ENCODE data around the gene DRC1.

Gene DRC1

GRCh38 chr2:26454561-26455001, 52.9 kb downstream of the DRC1 start:
- Histone ChIP-seq H3K4me2 (no peak overlapping the region), H3K9ac (no peak overlapping the region), H3K9me3 (no peaks in the 10 kb centered on the region), H3K27me3 (no peaks in the 10 kb centered on the region), H3K27ac (no peak overlapping the region), H3K4me1 (peaks cover 34% of the 10 kb centered on the region), H3K4me3 (no peak overlapping the region), H4K20me1 (no peaks in the 10 kb centered on the region), H3K36me3 (no peaks in the 10 kb centered on the region)
- TF ChIP-seq Cebpa-rat (IDR thresholded peaks at IDR 0.05), result no peak

GRCh38 chr2:26455037-26455669, 53.4 kb downstream of the DRC1 start:
- Histone ChIP-seq H3K27me3 (no peaks in the 10 kb centered on the region), H3K9me3 (no peaks in the 10 kb centered on the region), H3K4me1 (peaks cover 34% of the 10 kb centered on the region), H3K4me2 (peak overlapping the region; percentile 59), H3K27ac (peak overlapping the region; percentile 42; the same call in 1 of the 2 replicates), H4K20me1 (no peaks in the 10 kb centered on the region), H3K9ac (0 out of 2 replicates have a peak overlapping the region, but pooled peaks have one; percentile 9), H3K36me3 (no peaks in the 10 kb centered on the region), H3K4me3 (no peak overlapping the region)
- no peak for TF ChIP-seq Cebpa-rat (IDR thresholded peaks at IDR 0.05)

GRCh38 chr2:26455670-26456439, 54.1 kb downstream of the DRC1 start:
- Histone ChIP-seq H3K36me3 (no peaks in the 10 kb centered on the region), H3K9ac (0 out of 2 replicates have a peak overlapping the region, but pooled peaks have one; percentile 9), H3K4me3 (no peak overlapping the region), H3K27me3 (no peaks in the 10 kb centered on the region), H3K9me3 (no peaks in the 10 kb centered on the region), H3K4me2 (peak overlapping the region; percentile 59), H3K27ac (peak overlapping the region; percentile 42; the same call in 1 of the 2 replicates), H4K20me1 (no peaks in the 10 kb centered on the region), H3K4me1 (peaks cover 34% of the 10 kb centered on the region)
- TF ChIP-seq Cebpa-rat (IDR thresholded peaks at IDR 0.05), result no peak

DNA sequence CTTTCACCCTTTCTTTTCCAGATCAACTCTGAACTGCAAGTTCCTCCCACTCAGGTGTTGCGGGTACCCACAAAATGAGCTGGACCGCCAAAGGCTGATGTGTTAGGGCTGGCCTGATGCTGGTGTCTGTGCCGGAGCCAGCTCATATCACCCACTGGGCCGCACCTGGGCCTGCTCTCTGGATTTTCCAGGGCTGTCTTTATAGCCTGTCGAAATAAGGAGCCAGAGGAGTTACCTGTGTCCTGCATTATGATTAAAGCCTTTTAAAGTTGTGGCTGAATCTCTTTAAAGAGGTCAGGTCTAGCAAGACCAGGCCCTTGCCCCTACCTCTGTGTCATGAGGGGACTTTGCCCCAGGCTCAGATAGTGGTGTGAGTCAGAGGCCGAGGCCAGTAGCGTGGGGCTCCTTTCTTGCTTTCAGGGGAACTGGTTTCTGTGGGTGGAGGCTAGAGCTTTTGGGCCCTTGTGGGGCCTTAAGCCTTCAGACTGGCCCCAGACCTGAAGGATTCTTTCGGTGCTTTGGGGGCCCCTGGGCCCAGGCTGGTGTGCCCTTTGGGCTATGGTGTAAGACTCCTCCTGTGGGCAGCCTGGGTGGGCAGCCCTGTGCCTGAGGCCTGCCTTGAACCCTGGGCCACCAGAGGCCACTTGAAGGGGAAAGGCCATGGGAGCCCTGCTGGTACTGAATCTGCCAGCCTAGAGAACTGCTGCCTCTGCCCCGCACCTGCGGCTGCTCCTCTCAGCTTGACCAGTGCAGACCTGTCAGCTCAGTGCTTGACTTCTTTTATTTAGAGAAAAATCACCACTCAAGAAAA, 54.9 kb downstream of the DRC1 start:
- no peak overlapping the region for H3K9ac ChIP-seq
- H4K20me1 ChIP-seq, result no peaks in the 10 kb centered on the region
- H3K4me3 ChIP-seq, result no peak overlapping the region
- TF ChIP-seq Cebpa-rat (IDR thresholded peaks at IDR 0.05), result no peak
- no peaks in the 10 kb centered on the region for H3K36me3 ChIP-seq
- H3K27ac ChIP-seq, result 0 out of 2 replicates have a peak overlapping the region, but pooled peaks have one; percentile 42
- H3K27me3 ChIP-seq, result no peaks in the 10 kb centered on the region
- H3K4me2 ChIP-seq, result peak overlapping the region; percentile 59
- peaks cover 26% of the 10 kb centered on the region for H3K4me1 ChIP-seq
- no peaks in the 10 kb centered on the region for H3K9me3 ChIP-seq

- Histone ChIP-seq H3K4me1 (peaks cover 20% of the 10 kb centered on the region), H3K4me3 (no peak overlapping the region), H3K9me3 (no peaks in the 10 kb centered on the region), H3K4me2 (no peak overlapping the region), H3K27ac (no peak overlapping the region), H3K36me3 (no peaks in the 10 kb centered on the region), H3K27me3 (no peaks in the 10 kb centered on the region), H4K20me1 (no peaks in the 10 kb centered on the region), H3K9ac (no peak overlapping the region)
- TF ChIP-seq Cebpa-rat (IDR thresholded peaks at IDR 0.05), result no peak
Observed at GRCh38 chr2:26457251-26457666, 55.5 kb downstream of the DRC1 start.

DNA sequence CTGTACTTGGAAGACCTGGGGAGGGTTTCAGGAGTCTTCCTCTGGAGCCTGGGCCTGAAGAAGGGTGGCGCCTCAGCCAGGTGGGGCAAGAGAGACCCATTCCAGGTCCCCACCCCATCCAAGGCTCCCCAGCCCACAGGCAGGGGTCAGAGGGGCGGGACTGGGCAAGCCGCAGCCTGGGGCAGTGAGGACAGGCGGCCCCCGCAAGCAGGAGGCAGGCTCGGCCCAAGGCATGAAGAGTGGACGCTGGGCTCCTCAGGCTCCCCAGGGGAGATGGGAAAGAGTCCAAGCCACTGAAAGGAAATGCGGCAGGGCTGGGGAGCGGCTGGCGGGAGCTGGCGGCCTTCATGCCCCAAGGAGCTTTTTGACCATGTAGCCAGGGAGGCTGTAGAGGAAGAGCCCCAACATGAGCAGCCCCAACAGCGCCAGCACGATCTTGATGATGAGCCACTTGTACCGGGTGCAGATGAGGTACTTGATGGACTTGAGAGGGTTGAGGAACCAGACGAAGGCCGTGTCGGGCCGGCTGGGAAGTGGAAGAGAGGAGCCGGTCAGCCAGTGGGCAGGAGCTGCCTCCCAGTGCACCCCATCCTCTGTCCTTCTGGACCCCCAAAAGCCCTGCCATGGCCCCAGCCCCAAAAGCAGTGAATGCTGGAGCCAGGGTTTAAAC, 56.1 kb downstream of the DRC1 start:
- H3K4me2 ChIP-seq, result no peak overlapping the region
- H3K27me3 ChIP-seq, result no peaks in the 10 kb centered on the region
- peaks cover 18% of the 10 kb centered on the region for H3K4me1 ChIP-seq
- no peaks in the 10 kb centered on the region for H3K36me3 ChIP-seq
- no peak overlapping the region for H3K4me3 ChIP-seq
- TF ChIP-seq Cebpa-rat (IDR thresholded peaks at IDR 0.05), result no peak
- no peak overlapping the region for H3K9ac ChIP-seq
- no peak overlapping the region for H3K27ac ChIP-seq
- no peaks in the 10 kb centered on the region for H3K9me3 ChIP-seq
- no peaks in the 10 kb centered on the region for H4K20me1 ChIP-seq

GRCh38 chr2:26458365-26459042, 56.8 kb downstream of the DRC1 start:
- no peak for TF ChIP-seq Cebpa-rat (IDR thresholded peaks at IDR 0.05)
- Histone ChIP-seq H3K4me3 (no peak overlapping the region), H3K27me3 (no peaks in the 10 kb centered on the region), H3K27ac (no peak overlapping the region), H3K9me3 (no peaks in the 10 kb centered on the region), H3K9ac (no peak overlapping the region), H3K4me2 (no peak overlapping the region), H3K4me1 (peaks cover 18% of the 10 kb centered on the region), H4K20me1 (no peaks in the 10 kb centered on the region), H3K36me3 (no peaks in the 10 kb centered on the region)

GRCh38 chr2:26459991-26460612, 58.4 kb downstream of the DRC1 start:
- TF ChIP-seq Cebpa-rat (IDR thresholded peaks at IDR 0.05), result no peak
- Histone ChIP-seq H3K4me3 (no peak overlapping the region), H3K9me3 (no peaks in the 10 kb centered on the region), H4K20me1 (no peaks in the 10 kb centered on the region), H3K9ac (no peak overlapping the region), H3K36me3 (no peaks in the 10 kb centered on the region), H3K27ac (no peak overlapping the region), H3K4me1 (peaks cover 27% of the 10 kb centered on the region), H3K27me3 (no peaks in the 10 kb centered on the region), H3K4me2 (no peak overlapping the region)

Measured in BLaER1 (cell line).